CD4-positive, alpha-beta T cell (primary cell): ENCODE measurements around the gene ADAMTSL2. TPM values are rescaled to one million over a fixed set of nuclear protein-coding genes. Genes with fewer than 3 reads are reported as not detected.

ENCODE experiments used
- ATAC-seq: fragments of 200-7000 bp; cut with Tn5 transposase; one replicate; pipeline ENCODE4 v1.10.0; 2022; ENCODE audit warnings: mild to moderate bottlenecking; ENCODE audit not compliant: poor library complexity
- CTCF ChIA-PET: fragments of 350-600 bp; sonication (Branson Sonifier 250); formaldehyde crosslinking; loops from one replicate; lab custom pipeline; 2021; ENCODE audit warnings: antibody characterized with exemption, inconsistent platforms; lab: Charles Lee
- POLR2A ChIA-PET: fragments of 350-600 bp; sonication (Branson Sonifier 250); formaldehyde crosslinking; loops from one replicate; lab custom pipeline; 2021; ENCODE audit warnings: antibody characterized with exemption, inconsistent platforms; lab: Charles Lee
- DNase-seq, 14 experiments: peaks; one replicate each; pipeline ENCODE4 v3.0.0-alpha.2; 2013 to 2020; ENCODE audit warnings: mixed read lengths in 2 of 14
- H3K27ac ChIP-seq, 2 donors: one replicate each; pipeline versions ENCODE4 v1.5.1 to v1.7.0; 2013; ENCODE audit warnings: low read length in 2 of 2, low read depth in 1 of 2, mild to moderate bottlenecking in 1 of 2
- H3K27me3 ChIP-seq, 2 experiments: 1 replicate in 1 of 2; 2 replicates in 1 of 2; pipeline versions ENCODE4 v1.6.1 to v1.7.0; 2013; ENCODE audit warnings: low read length in 2 of 2, control low read depth in 1 of 2, mild to moderate bottlenecking in 1 of 2, moderate library complexity in 1 of 2; ENCODE audit not compliant: insufficient read depth in 2 of 2, control insufficient read depth in 1 of 2
- H3K36me3 ChIP-seq: one replicate; pipeline ENCODE4 v1.6.1; 2013; ENCODE audit warnings: low read length, control low read depth; ENCODE audit not compliant: insufficient read depth
- H3K4me1 ChIP-seq: one replicate; pipeline ENCODE4 v1.6.1; 2013; ENCODE audit warnings: low read length, control low read depth; ENCODE audit not compliant: insufficient read depth
- H3K4me3 ChIP-seq: one replicate; pipeline ENCODE4 v1.5.1; 2013; ENCODE audit warnings: mild to moderate bottlenecking, low read length, moderate library complexity
- H3K9me3 ChIP-seq, 2 experiments: 1 replicate in 1 of 2; 2 replicates in 1 of 2; pipeline versions ENCODE4 v1.6.1 to v1.7.0; 2013; ENCODE audit warnings: low read length in 2 of 2, mild to moderate bottlenecking in 2 of 2, control low read depth in 1 of 2, moderate library complexity in 1 of 2; ENCODE audit not compliant: control insufficient read depth in 1 of 2, insufficient read depth in 1 of 2
- H3K27ac Mint-ChIP-seq: one replicate; pipeline ENCODE4 v1.8.0; 2020; ENCODE audit warnings: mixed read lengths
- H3K27me3 Mint-ChIP-seq: one replicate; pipeline ENCODE4 v1.8.0; 2021; ENCODE audit warnings: mixed read lengths
- H3K36me3 Mint-ChIP-seq: one replicate; pipeline ENCODE4 v1.8.0; 2021; ENCODE audit warnings: low read depth, mixed read lengths
- H3K4me1 Mint-ChIP-seq: one replicate; pipeline ENCODE4 v1.8.0; 2021; ENCODE audit warnings: low read depth, mixed read lengths
- H3K4me3 Mint-ChIP-seq: one replicate; pipeline ENCODE4 v1.8.0; 2020; ENCODE audit warnings: mild to moderate bottlenecking, mixed read lengths
- H3K9me3 Mint-ChIP-seq: one replicate; pipeline ENCODE4 v1.8.0; 2020; ENCODE audit warnings: mixed read lengths
- CTCF ChIP-seq: fragments of 200-600 bp; IDR thresholded peaks from one replicate; pipeline ENCODE4 v1.8.0; 2022; ENCODE audit warnings: antibody characterized with exemption, mild to moderate bottlenecking
- intact Hi-C, 2 experiments: fragments of 100-400 bp; cut with DNase I in 1 of 2; cut with micrococcal nuclease in 1 of 2; formaldehyde crosslinking; loops; one replicate each; pipeline versions ENCODE4 v1.15.1 to v1.9.0; 2023 to 2025; cut with DNase I, micrococcal nuclease
- total RNA-seq, 174 experiments: library from RNA in 2 of 174; stranded (reverse) in 2 of 174; gene quantifications; one replicate each; pipeline ENCODE4 v1.2.3 and lab custom pipeline; 2021 to 2026

ADAMTSL2 gene
- total RNA-seq, 2 experiments from 2014 or later = 1.2 to 1.3 TPM

- Mint-ChIP-seq H3K36me3 (no peaks in the 10 kb centered on the region), H3K4me3 (no peak overlapping the region), H3K27me3 (peaks cover 32% of the 10 kb centered on the region), H3K27ac (no peak overlapping the region), H3K4me1 (peaks cover 17% of the 10 kb centered on the region), H3K9me3 (no peaks in the 10 kb centered on the region)
- ATAC-seq = no peak
- H3K9me3 ChIP-seq = peaks cover 0 to 4% of the 10 kb centered on the region in 2 experiments
- peaks cover 8% of the 10 kb centered on the region for H3K4me1 ChIP-seq
- no peak for DNase-seq
- CTCF ChIA-PET = no interaction called here
- POLR2A ChIA-PET = no interaction called here
- no peak overlapping the region for H3K4me3 ChIP-seq
- H3K27ac ChIP-seq = no peak overlapping the region
- no peak for TF ChIP-seq CTCF
- intact Hi-C loops = loop anchor here in 1 of 2 experiments (5.0 kb wide), 1 partner anchor 93 kb away; no protein-coding TSS in a partner anchor
- no peaks in the 10 kb centered on the region for H3K36me3 ChIP-seq
- peaks cover 4 to 11% of the 10 kb centered on the region in 2 experiments for H3K27me3 ChIP-seq
Measured at GRCh38 chr9:133614678-133615077, 80.2 kb downstream of the ADAMTSL2 start.

- intact Hi-C loops = no loop called here
- no peak for TF ChIP-seq CTCF
- Histone ChIP-seq H3K9me3 (no peaks in the 10 kb centered on the region), H3K36me3 (no peaks in the 10 kb centered on the region), H3K4me3 (no peak overlapping the region), H3K4me1 (peaks cover 11% of the 10 kb centered on the region), H3K27ac (no peak overlapping the region), H3K27me3 (peaks cover 0 to 6% of the 10 kb centered on the region in 2 experiments)
- H3K36me3 Mint-ChIP-seq = no peaks in the 10 kb centered on the region
- peaks cover 22% of the 10 kb centered on the region for H3K4me1 Mint-ChIP-seq
- ATAC-seq (no peak), DNase-seq (no peak)
- H3K4me3 Mint-ChIP-seq = no peak overlapping the region
- peaks cover 27% of the 10 kb centered on the region for H3K27me3 Mint-ChIP-seq
- ChIA-PET POLR2A (no interaction called here), CTCF (no interaction called here)
- H3K9me3 Mint-ChIP-seq = no peaks in the 10 kb centered on the region
- no peak overlapping the region for H3K27ac Mint-ChIP-seq
Measured at GRCh38 chr9:133615186-133615585, 80.7 kb downstream of the ADAMTSL2 start.

GRCh38 chr9:133615606-133616188 lies 81.2 kb downstream of the ADAMTSL2 start:
- Histone ChIP-seq H3K27ac (no peak overlapping the region), H3K27me3 (peaks cover 0 to 6% of the 10 kb centered on the region in 2 experiments), H3K4me1 (peaks cover 13% of the 10 kb centered on the region), H3K36me3 (no peaks in the 10 kb centered on the region), H3K9me3 (no peaks in the 10 kb centered on the region), H3K4me3 (no peak overlapping the region)
- no peaks in the 10 kb centered on the region for H3K36me3 Mint-ChIP-seq
- peaks cover 27% of the 10 kb centered on the region for H3K4me1 Mint-ChIP-seq
- no peak for DNase-seq
- ATAC-seq = no peak
- H3K27ac Mint-ChIP-seq = no peak overlapping the region
- TF ChIP-seq CTCF = no peak
- ChIA-PET POLR2A (no interaction called here), CTCF (no interaction called here)
- H3K27me3 Mint-ChIP-seq = peaks cover 22% of the 10 kb centered on the region
- H3K4me3 Mint-ChIP-seq = no peak overlapping the region
- H3K9me3 Mint-ChIP-seq = no peaks in the 10 kb centered on the region
- intact Hi-C loops = no loop called here
